SK-MEL-5 (cell line): ENCODE measurements around the gene RIPK1. TPM values are rescaled to one million over a fixed set of nuclear protein-coding genes. Genes with fewer than 3 reads are reported as not detected.
"Not testable (repeated sequence)": the region's sequence is repeated elsewhere in the genome, so short reads cannot be mapped to it uniquely, and the experiment has no call there.

Experiments used
- DNase-seq: peaks from one replicate; pipeline ENCODE4 v3.0.0-alpha.2; 2016; ENCODE audit warnings: low read depth, low spot score
- in situ Hi-C: cut with HindIII; loops from 2 replicates; pipeline ENCODE4 v1.10.0; 2016; ENCODE audit warnings: low sequenced_read_pairs, high pct_unique_total_duplicates, low pct_unique_long_range_greater_than_20kb
- total RNA-seq: library from RNA; depleted of rRNA; stranded (reverse); fragments of >200 nt; shearing (Covaris generic); gene quantifications from 2 replicates; pipeline ENCODE4 v1.2.3, GENCODE V29; 2014

RIPK1 gene
- total RNA-seq, 1 experiment from 2014 or later = 29.6 TPM

- peak; percentile 33 for DNase-seq
- in situ Hi-C loops = no loop called here
Observed at GRCh38 chr6:3072798-3073197, 4.5 kb downstream of the RIPK1 start.

GRCh38 chr6:3073382-3073781, 5.1 kb downstream of the RIPK1 start:
- in situ Hi-C loops = no loop called here
- no peak for DNase-seq

GRCh38 chr6:3075772-3076113, 7.4 kb downstream of the RIPK1 start:
- no peak for DNase-seq
- in situ Hi-C loops = no loop called here

GRCh38 chr6:3076320-3076719, 8.0 kb downstream of the RIPK1 start:
- in situ Hi-C loops = no loop called here
- no peak for DNase-seq

- in situ Hi-C loops = no loop called here
- no peak for DNase-seq
Observed at GRCh38 chr6:3077430-3077829, 9.1 kb downstream of the RIPK1 start.

- DNase-seq = not testable (repeated sequence)
Observed at GRCh38 chr6:3078952-3079351, 10.7 kb downstream of the RIPK1 start.

GRCh38 chr6:3079682-3080081, 11.4 kb downstream of the RIPK1 start:
- in situ Hi-C loops = no loop called here
- no peak for DNase-seq

More at GRCh38 chr6:3078952-3079351, 10.7 kb downstream of the RIPK1 start:
- in situ Hi-C loops = not testable (repeated sequence)

- in situ Hi-C loops = no loop called here
- DNase-seq = no peak
Observed at GRCh38 chr6:3081960-3082359, 13.7 kb downstream of the RIPK1 start.

- in situ Hi-C loops = no loop called here
Observed at GRCh38 chr6:3085074-3085473, 16.8 kb downstream of the RIPK1 start.

GRCh38 chr6:3086282-3086946, 18.1 kb downstream of the RIPK1 start:
- no peak for DNase-seq
- in situ Hi-C loops = no loop called here

More at GRCh38 chr6:3085074-3085473, 16.8 kb downstream of the RIPK1 start:
- DNase-seq = peak; percentile 57

- in situ Hi-C loops = no loop called here
- no peak for DNase-seq
Observed at GRCh38 chr6:3088446-3088845, 20.2 kb downstream of the RIPK1 start.

GRCh38 chr6:3088968-3089367, 20.7 kb downstream of the RIPK1 start:
- in situ Hi-C loops = no loop called here

GRCh38 chr6:3090013-3090412, 21.7 kb downstream of the RIPK1 start:
- DNase-seq = peak; percentile 21
- in situ Hi-C loops = no loop called here

More at GRCh38 chr6:3088968-3089367, 20.7 kb downstream of the RIPK1 start:
- no peak for DNase-seq

- no peak for DNase-seq
- in situ Hi-C loops = no loop called here
Observed at GRCh38 chr6:3094815-3095214, 26.5 kb downstream of the RIPK1 start.

GRCh38 chr6:3102875-3103274, 34.6 kb downstream of the RIPK1 start:
- in situ Hi-C loops = no loop called here

GRCh38 chr6:3108746-3109414, 40.6 kb downstream of the RIPK1 start:
- in situ Hi-C loops = no loop called here
- no peak for DNase-seq

More at GRCh38 chr6:3102875-3103274, 34.6 kb downstream of the RIPK1 start:
- no peak for DNase-seq

- in situ Hi-C loops = no loop called here
- peak; percentile 75 for DNase-seq
Observed at GRCh38 chr6:3109761-3110160, 41.5 kb downstream of the RIPK1 start.

- in situ Hi-C loops = no loop called here
- DNase-seq = no peak
Observed at GRCh38 chr6:3114377-3114776, 46.1 kb downstream of the RIPK1 start.

GRCh38 chr6:3117912-3118352, 49.6 kb downstream of the RIPK1 start:
- in situ Hi-C loops = no loop called here
- no peak for DNase-seq
